ENCODE measurements around the gene ZNF607.
"Not testable (repeated sequence)": the region's sequence is repeated elsewhere in the genome, so short reads cannot be mapped to it uniquely, and the experiment has no call there.

Gene ZNF607

GRCh38 chr19:37669450-37669914 is 50.1 kb downstream of the ZNF607 start:
- no peak for TF ChIP-seq CTCF (IDR thresholded peaks at IDR 0.05; ENCODE audit: extremely low read depth, missing control alignments)
- no peak for DNase-seq (ENCODE audit: low spot score)

- not testable (repeated sequence) for DNase-seq (ENCODE audit: low spot score)
Measured at GRCh38 chr19:37657157-37657556, 62.4 kb downstream of the ZNF607 start.

- no peak for TF ChIP-seq CTCF (IDR thresholded peaks at IDR 0.05; ENCODE audit: extremely low read depth, missing control alignments)
- peak; percentile 85 for DNase-seq (ENCODE audit: low spot score)
Measured at GRCh38 chr19:37655689-37656371, 63.7 kb downstream of the ZNF607 start.

- TF ChIP-seq CTCF (IDR thresholded peaks at IDR 0.05; ENCODE audit: extremely low read depth, missing control alignments), result no peak
- DNase-seq (ENCODE audit: low spot score), result peak; percentile 85
Measured at GRCh38 chr19:37655301-37655688, 64.3 kb downstream of the ZNF607 start, which contains the start of gene ZFP30. Gene ZFP30, minus strand, starts transcription at chr19:37655465. Its CDS starts 7,643 bp downstream, at chr19:37647822.

- TF ChIP-seq CTCF (IDR thresholded peaks at IDR 0.05; ENCODE audit: extremely low read depth, missing control alignments), result no peak
- peak; percentile 62 for DNase-seq (ENCODE audit: low spot score)
Measured at GRCh38 chr19:37654629-37655300, 64.8 kb downstream of the ZNF607 start.

GRCh38 chr19:37654118-37654517 is 65.4 kb downstream of the ZNF607 start:
- no peak for TF ChIP-seq CTCF (IDR thresholded peaks at IDR 0.05; ENCODE audit: extremely low read depth, missing control alignments)
- no peak for DNase-seq (ENCODE audit: low spot score)
